Measurements from ENCODE around the gene PCDHGA9. TPM values are rescaled to one million over a fixed set of nuclear protein-coding genes. Genes with fewer than 3 reads are reported as not detected.

PCDHGA9 gene
- total RNA-seq: under 1 TPM; 0.13 to 0.18 (median 0.16) TPM

GRCh38 chr5:141402553-141403243, at the start of gene PCDHGA9:
Gene PCDHGA9, plus strand, starts transcription at chr5:141402778. Its CDS starts 175 bp downstream, at chr5:141402953.
- no peaks in the 10 kb centered on the region for H3K4me1 Mint-ChIP-seq (ENCODE audit: low read depth)
- peaks cover 21% of the 10 kb centered on the region for H3K9me3 Mint-ChIP-seq
- DNase-seq (no peak), ATAC-seq (no peak)
- H3K36me3 Mint-ChIP-seq (ENCODE audit: insufficient read depth): no peaks in the 10 kb centered on the region
- peaks cover 74% of the 10 kb centered on the region for H3K27me3 Mint-ChIP-seq (ENCODE audit: low read depth)
- H3K4me3 Mint-ChIP-seq: peak within 1 kb of the TSS; percentile 65

GRCh38 chr5:141354900-141355469, 47.6 kb upstream of the PCDHGA9 start, which contains the start of gene PCDHGA4:
Gene PCDHGA4, plus strand, starts transcription at chr5:141355021. Its CDS starts 87 bp downstream, at chr5:141355108.
- H3K4me3 Mint-ChIP-seq: peak within 1 kb of the TSS; percentile 45
- peaks cover 2% of the 10 kb centered on the region for H3K36me3 Mint-ChIP-seq (ENCODE audit: insufficient read depth)
- peaks cover 24% of the 10 kb centered on the region for H3K9me3 Mint-ChIP-seq
- ATAC-seq: no peak
- no peaks in the 10 kb centered on the region for H3K4me1 Mint-ChIP-seq (ENCODE audit: low read depth)
- no peak for DNase-seq
- H3K27me3 Mint-ChIP-seq (ENCODE audit: low read depth): peaks cover 74% of the 10 kb centered on the region

GRCh38 chr5:141355641-141356040, 46.9 kb upstream of the PCDHGA9 start:
- Mint-ChIP-seq H3K36me3 (ENCODE audit: insufficient read depth) (peaks cover 3% of the 10 kb centered on the region), H3K4me3 (no peak overlapping the region), H3K4me1 (ENCODE audit: low read depth) (no peaks in the 10 kb centered on the region)

GRCh38 chr5:141356133-141356532, 46.4 kb upstream of the PCDHGA9 start:
- no peak overlapping the region for H3K4me3 Mint-ChIP-seq
- H3K27me3 Mint-ChIP-seq (ENCODE audit: low read depth): peaks cover 73% of the 10 kb centered on the region
- H3K4me1 Mint-ChIP-seq (ENCODE audit: low read depth): no peaks in the 10 kb centered on the region
- no peak for ATAC-seq
- H3K36me3 Mint-ChIP-seq (ENCODE audit: insufficient read depth): peaks cover 3% of the 10 kb centered on the region
- peaks cover 30% of the 10 kb centered on the region for H3K9me3 Mint-ChIP-seq
- DNase-seq: no peak

More at GRCh38 chr5:141355641-141356040, 46.9 kb upstream of the PCDHGA9 start:
- no peak for ATAC-seq
- no peak for DNase-seq
- H3K9me3 Mint-ChIP-seq: peaks cover 25% of the 10 kb centered on the region
- H3K27me3 Mint-ChIP-seq (ENCODE audit: low read depth): peaks cover 73% of the 10 kb centered on the region

GRCh38 chr5:141356950-141357349, 45.6 kb upstream of the PCDHGA9 start:
- Mint-ChIP-seq H3K4me1 (ENCODE audit: low read depth) (no peaks in the 10 kb centered on the region), H3K27me3 (ENCODE audit: low read depth) (peaks cover 74% of the 10 kb centered on the region), H3K4me3 (no peak overlapping the region), H3K36me3 (ENCODE audit: insufficient read depth) (peaks cover 3% of the 10 kb centered on the region), H3K9me3 (peaks cover 31% of the 10 kb centered on the region)
- ATAC-seq: no peak
- no peak for DNase-seq

GRCh38 chr5:141359790-141360426, 42.7 kb upstream of the PCDHGA9 start, which contains the start of gene PCDHGB2:
Gene PCDHGB2, plus strand, starts transcription at chr5:141359994. Its CDS starts 142 bp downstream, at chr5:141360136.
- H3K36me3 Mint-ChIP-seq (ENCODE audit: insufficient read depth): peaks cover 3% of the 10 kb centered on the region
- peaks cover 34% of the 10 kb centered on the region for H3K9me3 Mint-ChIP-seq
- H3K27me3 Mint-ChIP-seq (ENCODE audit: low read depth): peaks cover 85% of the 10 kb centered on the region
- ATAC-seq: no peak
- no peaks in the 10 kb centered on the region for H3K4me1 Mint-ChIP-seq (ENCODE audit: low read depth)
- H3K4me3 Mint-ChIP-seq: peak within 1 kb of the TSS; percentile 80
- no peak for DNase-seq

- H3K36me3 Mint-ChIP-seq (ENCODE audit: insufficient read depth): peaks cover 3% of the 10 kb centered on the region
- peaks cover 42% of the 10 kb centered on the region for H3K9me3 Mint-ChIP-seq
- H3K4me1 Mint-ChIP-seq (ENCODE audit: low read depth): no peaks in the 10 kb centered on the region
- no peak for ATAC-seq
- no peak for DNase-seq
- no peak overlapping the region for H3K4me3 Mint-ChIP-seq
- peaks cover 86% of the 10 kb centered on the region for H3K27me3 Mint-ChIP-seq (ENCODE audit: low read depth)
Observed at GRCh38 chr5:141360685-141361084, 41.9 kb upstream of the PCDHGA9 start.

- Mint-ChIP-seq H3K9me3 (peaks cover 44% of the 10 kb centered on the region), H3K27me3 (ENCODE audit: low read depth) (peaks cover 83% of the 10 kb centered on the region), H3K4me1 (ENCODE audit: low read depth) (no peaks in the 10 kb centered on the region), H3K36me3 (ENCODE audit: insufficient read depth) (peaks cover 3% of the 10 kb centered on the region), H3K4me3 (no peak overlapping the region)
- ATAC-seq (no peak), DNase-seq (no peak)
Observed at GRCh38 chr5:141362719-141363118, 39.9 kb upstream of the PCDHGA9 start.

GRCh38 chr5:141363952-141364660, 38.5 kb upstream of the PCDHGA9 start, which contains the start of gene PCDHGA5:
Gene PCDHGA5, plus strand, starts transcription at chr5:141364162. Its CDS starts 169 bp downstream, at chr5:141364331.
- no peak for ATAC-seq
- Mint-ChIP-seq H3K9me3 (peaks cover 38% of the 10 kb centered on the region), H3K4me3 (no peak within 1 kb of the TSS), H3K36me3 (ENCODE audit: insufficient read depth) (peaks cover 3% of the 10 kb centered on the region), H3K4me1 (ENCODE audit: low read depth) (no peaks in the 10 kb centered on the region), H3K27me3 (ENCODE audit: low read depth) (peaks cover 84% of the 10 kb centered on the region)
- DNase-seq: no peak

- Mint-ChIP-seq H3K36me3 (ENCODE audit: insufficient read depth) (peaks cover 2% of the 10 kb centered on the region), H3K27me3 (ENCODE audit: low read depth) (peaks cover 85% of the 10 kb centered on the region), H3K4me1 (ENCODE audit: low read depth) (peaks cover 2% of the 10 kb centered on the region), H3K4me3 (no peak overlapping the region), H3K9me3 (peaks cover 27% of the 10 kb centered on the region)
- DNase-seq (no peak), ATAC-seq (no peak)
Observed at GRCh38 chr5:141366016-141366896, 36.3 kb upstream of the PCDHGA9 start.

GRCh38 chr5:141369994-141370848, 32.4 kb upstream of the PCDHGA9 start, which contains the start of gene PCDHGB3:
Gene PCDHGB3, plus strand, starts transcription at chr5:141370242. Its CDS starts 153 bp downstream, at chr5:141370395.
- no peak for DNase-seq

GRCh38 chr5:141371572-141372475, 30.8 kb upstream of the PCDHGA9 start:
- DNase-seq: no peak
- H3K4me1 Mint-ChIP-seq (ENCODE audit: low read depth): peaks cover 2% of the 10 kb centered on the region
- H3K4me3 Mint-ChIP-seq: no peak overlapping the region
- no peak for ATAC-seq
- H3K36me3 Mint-ChIP-seq (ENCODE audit: insufficient read depth): peaks cover 2% of the 10 kb centered on the region
- peaks cover 23% of the 10 kb centered on the region for H3K9me3 Mint-ChIP-seq
- peaks cover 85% of the 10 kb centered on the region for H3K27me3 Mint-ChIP-seq (ENCODE audit: low read depth)

More at GRCh38 chr5:141369994-141370848, 32.4 kb upstream of the PCDHGA9 start, which contains the start of gene PCDHGB3:
- peaks cover 2% of the 10 kb centered on the region for H3K4me1 Mint-ChIP-seq (ENCODE audit: low read depth)
- peak; percentile 73 to 80 for ATAC-seq
- peaks cover 86% of the 10 kb centered on the region for H3K27me3 Mint-ChIP-seq (ENCODE audit: low read depth)
- peaks cover 2% of the 10 kb centered on the region for H3K36me3 Mint-ChIP-seq (ENCODE audit: insufficient read depth)
- H3K4me3 Mint-ChIP-seq: peak within 1 kb of the TSS; percentile 77
- peaks cover 26% of the 10 kb centered on the region for H3K9me3 Mint-ChIP-seq
